HK-2 (cell line): ENCODE results near the gene CCDC121.

Experiments used
- DNase-seq: peaks from one replicate; pipeline ENCODE4 v3.0.0-alpha.2; 2018; ENCODE audit not compliant: unreplicated experiment

CCDC121 gene, protein sequence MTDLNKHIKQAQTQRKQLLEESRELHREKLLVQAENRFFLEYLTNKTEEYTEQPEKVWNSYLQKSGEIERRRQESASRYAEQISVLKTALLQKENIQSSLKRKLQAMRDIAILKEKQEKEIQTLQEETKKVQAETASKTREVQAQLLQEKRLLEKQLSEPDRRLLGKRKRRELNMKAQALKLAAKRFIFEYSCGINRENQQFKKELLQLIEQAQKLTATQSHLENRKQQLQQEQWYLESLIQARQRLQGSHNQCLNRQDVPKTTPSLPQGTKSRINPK

DNA sequence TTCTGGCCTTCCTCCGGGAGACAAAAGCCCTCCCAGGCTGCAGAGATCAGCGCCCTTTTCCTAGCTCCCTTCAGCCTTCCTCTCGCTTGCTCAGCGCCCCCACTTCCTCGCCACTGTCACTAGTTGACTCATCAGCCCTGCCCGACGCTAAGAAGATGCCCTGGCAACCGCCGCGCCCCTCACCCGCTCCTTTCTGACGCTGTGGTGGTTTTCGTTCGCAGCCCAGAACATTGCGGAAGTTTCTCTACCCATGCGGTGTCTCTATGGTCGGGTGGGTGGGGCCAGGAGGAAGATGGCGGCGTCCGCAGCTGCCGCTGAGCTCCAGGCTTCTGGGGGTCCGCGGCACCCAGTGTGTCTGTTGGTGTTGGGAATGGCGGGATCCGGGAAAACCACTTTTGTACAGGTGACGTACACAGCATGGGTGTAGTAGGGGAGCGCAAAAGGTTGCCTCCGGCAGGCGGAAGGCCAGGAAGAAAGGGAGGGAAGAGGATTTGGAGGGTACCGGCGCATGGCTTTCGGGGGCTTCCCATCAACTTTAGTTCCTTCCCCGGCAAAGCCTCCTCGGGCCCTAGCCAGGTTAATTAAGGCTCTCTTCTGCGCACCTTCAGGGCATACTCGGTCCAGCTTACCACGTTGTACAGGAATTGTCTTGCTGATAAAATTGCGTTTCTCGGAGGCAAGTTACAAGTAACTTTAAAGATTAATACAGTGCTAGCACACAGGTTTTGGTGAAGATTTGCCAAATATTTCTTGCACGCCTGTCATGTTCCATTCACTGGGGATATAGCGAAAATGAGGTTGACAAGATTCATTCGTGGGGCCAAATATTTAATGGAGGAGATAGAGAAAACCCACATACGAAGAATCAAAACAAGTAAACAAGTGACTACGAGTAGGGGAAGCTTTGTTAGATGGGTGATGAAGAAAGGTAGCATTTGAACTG, at the start of gene CCDC121, which contains the start of gene GPN1:
TSS of gene CCDC121 (minus strand) at position 246 of the 943 bp plus-strand sequence. CDS start 1,213 bp downstream, outside the sequence.
TSS of gene GPN1 (plus strand) at position 284 of the 943 bp plus-strand sequence. CDS start at position 293, 9 bp downstream.
- peak; percentile 96 for DNase-seq

GRCh38 chr2:27672723-27673486, 44.1 kb upstream of the CCDC121 start:
- no peak for DNase-seq

DNA sequence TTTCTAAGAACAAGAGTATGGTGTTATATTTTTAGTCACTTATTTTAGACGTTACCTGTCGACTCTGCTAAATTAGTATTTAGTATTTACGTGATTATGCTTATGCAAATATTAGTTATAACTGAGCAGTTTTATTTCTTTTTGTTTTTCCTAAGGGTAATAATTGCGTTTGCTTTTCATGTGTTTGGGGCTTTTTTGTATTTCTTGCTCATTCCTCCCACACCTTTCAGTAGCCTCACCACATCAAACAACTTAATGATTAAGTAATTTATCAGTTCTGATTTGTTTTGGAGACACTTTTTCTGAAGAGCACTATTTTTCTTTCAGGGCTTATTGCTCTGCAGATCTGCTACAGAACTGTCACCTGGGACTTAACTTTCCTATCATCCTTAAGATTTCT, 42.4 kb upstream of the CCDC121 start:
- no peak for DNase-seq

DNA sequence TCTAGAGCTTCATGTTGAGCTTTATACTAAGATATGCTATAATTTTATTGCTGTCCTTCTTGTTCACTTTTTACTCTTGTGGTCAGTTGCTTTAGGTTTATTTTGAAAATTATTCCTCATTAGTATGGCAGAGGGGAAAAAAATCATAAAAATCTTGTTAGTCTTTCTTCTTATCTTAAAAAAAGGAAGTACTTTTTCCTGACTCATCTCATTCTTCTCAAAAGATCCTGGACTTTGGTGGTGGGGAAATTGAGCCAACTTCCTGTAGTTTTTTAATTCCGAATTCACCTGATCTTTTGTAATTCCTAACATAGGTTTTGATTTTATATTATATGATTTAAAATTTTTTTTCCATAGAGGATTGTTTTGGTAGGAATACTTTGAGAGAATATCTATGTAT, 38.6 kb upstream of the CCDC121 start:
- DNase-seq, result no peak

DNA sequence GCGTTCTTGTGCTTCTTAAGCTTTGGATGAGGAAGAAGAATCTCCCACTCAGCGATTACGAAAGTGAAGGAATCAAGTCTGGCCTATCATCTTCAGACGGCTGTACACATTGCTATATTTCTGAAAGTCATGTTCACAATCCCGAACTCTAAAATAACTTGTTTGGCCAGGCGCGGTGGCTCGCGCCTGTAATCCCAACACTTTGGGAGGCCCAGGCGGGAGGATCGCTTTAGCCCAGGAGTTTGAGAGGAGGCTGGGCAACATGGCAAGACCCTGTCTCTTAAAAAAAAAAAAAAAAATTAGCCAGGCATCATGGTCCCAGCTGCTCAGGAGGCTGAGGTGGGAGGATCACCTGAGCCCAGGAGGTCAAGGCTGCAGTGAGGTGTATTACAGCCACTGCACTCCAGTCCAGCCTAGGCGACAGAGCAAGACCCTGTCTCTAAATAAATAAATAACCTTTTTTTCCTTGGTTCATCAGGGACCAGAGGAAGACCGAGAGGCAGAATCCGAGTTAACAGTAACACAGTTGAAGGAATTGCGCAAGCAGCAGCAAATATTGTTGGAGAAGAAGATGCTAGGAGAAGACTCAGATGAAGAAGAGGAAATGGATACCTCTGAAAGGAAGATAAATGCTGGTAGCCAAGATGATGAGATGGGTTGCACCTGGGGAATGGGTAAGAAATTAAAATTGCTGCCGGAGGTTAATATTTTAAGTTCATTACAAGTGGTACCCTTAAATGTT, 36.0 kb upstream of the CCDC121 start:
- DNase-seq, result no peak

- DNase-seq, result no peak
Measured at GRCh38 chr2:27664154-27664574, 35.4 kb upstream of the CCDC121 start.

- DNase-seq, result peak; percentile 79
Measured at GRCh38 chr2:27663285-27664153, 34.7 kb upstream of the CCDC121 start, which contains the start of the genes SLC4A1AP and SUPT7L. TSS of gene SLC4A1AP (plus strand) at chr2:27663889. CDS start at chr2:27663915, 26 bp downstream. TSS of gene SUPT7L (minus strand) at chr2:27663614. CDS start at chr2:27662192, 1,422 bp downstream.

DNA sequence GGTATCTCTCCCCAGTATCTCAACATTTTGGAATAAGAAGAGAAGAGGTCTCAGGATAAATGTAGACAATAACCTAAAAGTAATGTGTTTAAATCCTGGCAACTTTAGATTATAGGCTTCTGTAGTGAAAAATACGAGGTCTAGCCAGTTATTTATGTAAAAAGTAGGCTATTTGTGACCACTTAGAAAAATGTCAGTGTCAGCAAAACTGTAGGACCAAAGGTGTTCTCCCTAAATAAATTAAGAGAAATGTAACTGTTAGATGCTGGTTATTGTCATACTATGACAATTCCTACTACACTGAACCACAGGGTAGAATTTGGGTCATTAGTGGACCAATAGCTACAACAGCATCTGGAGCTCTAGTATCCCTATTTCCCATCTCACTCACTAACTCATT, 32.6 kb upstream of the CCDC121 start:
- DNase-seq, result no peak

- no peak for DNase-seq
Measured at GRCh38 chr2:27655155-27655951, 26.5 kb upstream of the CCDC121 start.

GRCh38 chr2:27653397-27653796, 24.6 kb upstream of the CCDC121 start:
- DNase-seq, result peak; percentile 50

DNA sequence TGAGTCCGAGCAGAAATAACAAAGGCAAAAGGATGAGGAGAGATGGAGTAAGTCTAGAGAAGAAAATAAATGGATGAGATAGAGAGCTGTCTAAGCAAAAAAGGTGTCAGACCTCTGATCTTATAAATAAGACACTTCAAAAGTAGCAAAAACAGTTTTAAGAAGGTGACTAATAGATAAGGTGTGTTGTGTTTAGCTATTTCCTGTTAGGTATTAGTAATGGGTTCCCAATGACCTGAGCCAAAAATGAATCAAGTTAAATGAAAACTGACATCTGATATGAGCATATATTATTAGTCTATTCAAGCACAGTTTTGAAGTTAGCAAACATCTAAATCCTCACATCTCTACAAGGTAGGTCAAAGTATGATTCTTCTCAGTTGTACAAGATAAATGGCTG, 24.0 kb upstream of the CCDC121 start:
- DNase-seq, result no peak

- DNase-seq, result no peak
Measured at GRCh38 chr2:27652341-27652740, 23.5 kb upstream of the CCDC121 start.

DNA sequence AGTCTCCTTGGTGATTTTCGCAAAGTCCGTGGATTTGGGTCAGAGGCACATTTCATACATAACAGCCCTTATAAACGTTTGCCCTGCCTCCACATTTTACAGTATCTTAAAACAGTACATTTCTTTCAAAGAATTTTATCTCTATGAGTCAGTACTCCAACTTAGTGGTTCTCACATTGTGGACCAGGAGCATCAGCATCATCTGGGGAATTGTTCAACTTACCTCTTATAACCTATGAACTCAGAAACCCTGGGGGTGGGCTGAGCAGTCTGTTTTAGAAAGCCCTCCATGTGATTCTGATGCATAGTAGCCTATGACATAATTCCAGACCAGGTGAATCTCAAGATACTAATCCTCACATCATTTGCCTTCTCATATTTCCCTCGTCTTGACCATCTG, 22.2 kb upstream of the CCDC121 start:
- DNase-seq, result no peak

DNA sequence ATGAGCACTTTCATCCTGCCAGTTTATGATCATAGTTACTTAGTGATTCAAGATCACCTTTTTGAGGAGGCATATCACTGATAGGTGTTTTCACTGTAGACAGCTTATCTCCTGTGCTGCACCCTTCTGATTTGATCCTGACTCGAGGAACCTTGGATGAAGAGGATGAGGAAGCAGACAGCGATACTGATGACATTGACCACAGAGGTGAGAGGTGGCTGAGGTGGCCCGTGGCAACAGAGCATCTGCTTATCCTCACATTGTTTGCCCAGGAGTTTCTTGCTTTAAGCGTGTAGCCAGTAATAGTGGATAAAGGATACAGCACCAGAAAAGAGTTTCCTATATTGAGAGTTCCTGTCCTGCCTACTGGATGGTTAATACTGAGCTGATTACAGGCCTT, 18.9 kb upstream of the CCDC121 start:
- DNase-seq, result no peak

GRCh38 chr2:27647289-27647688, 18.5 kb upstream of the CCDC121 start:
- no peak for DNase-seq

- no peak for DNase-seq
Measured at GRCh38 chr2:27645197-27645596, 16.4 kb upstream of the CCDC121 start.

GRCh38 chr2:27640722-27641245, 12.0 kb upstream of the CCDC121 start:
- DNase-seq, result no peak

DNA sequence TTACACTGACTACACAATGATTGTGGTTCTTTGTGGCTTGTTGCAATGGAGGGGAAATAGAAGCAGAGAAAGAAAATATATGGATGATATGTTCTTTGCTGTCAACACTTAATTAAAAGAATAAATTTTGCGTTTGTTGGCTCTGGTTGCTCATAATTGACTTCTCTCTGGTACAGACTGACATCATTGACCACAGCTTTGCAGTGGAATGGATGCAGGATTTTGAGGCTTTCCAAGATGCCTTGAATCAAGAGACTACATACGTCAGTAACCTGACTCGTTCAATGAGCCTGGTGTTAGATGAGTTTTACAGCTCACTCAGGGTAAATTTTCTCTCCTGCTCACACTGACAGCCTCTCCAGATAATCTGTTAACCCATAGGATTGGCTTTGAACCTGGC, 9.9 kb upstream of the CCDC121 start:
- no peak for DNase-seq

- no peak for DNase-seq
Measured at GRCh38 chr2:27638037-27638637, 9.3 kb upstream of the CCDC121 start.
